GM12892 (cell line): ENCODE data around the gene NBPF15.
"Not testable (repeated sequence)": the region's sequence is repeated elsewhere in the genome, so short reads cannot be mapped to it uniquely, and the experiment has no call there.

Source experiments
- POLR2A ChIP-seq: IDR thresholded peaks from 2 replicates; pipeline ENCODE4 v1.6.1; 2011; ENCODE audit warnings: low read depth, low read length, control low read depth
- POLR2AphosphoS5 ChIP-seq: IDR thresholded peaks from 2 replicates; pipeline ENCODE4 v1.6.1; 2011; ENCODE audit warnings: low read depth, low read length, control low read depth
- TAF1 ChIP-seq: IDR thresholded peaks from 2 replicates; pipeline ENCODE4 v1.6.1; 2011; ENCODE audit warnings: low read depth, mild to moderate bottlenecking, control low read depth, low read length, borderline replicate concordance

GRCh38 chr1:144412068-144412471, 49.4 kb downstream of the NBPF15 start:
- TF ChIP-seq POLR2A, TAF1, POLR2AphosphoS5: not testable (repeated sequence)
